Mesenchymal stem cell (in vitro differentiated cells and primary cell): Measurements from ENCODE around the gene ASB2.

Experiments
- DNase-seq: peaks from one replicate; pipeline ENCODE4 v3.0.0-alpha.2; 2013
- H2AFZ ChIP-seq: one replicate; pipeline ENCODE4 v1.6.1; 2013; ENCODE audit warnings: low read depth, mild to moderate bottlenecking, control low read depth, inconsistent platforms, low read length, moderate library complexity
- H2AK5ac ChIP-seq: 2 replicates; pipeline ENCODE4 v1.6.1; 2013; ENCODE audit warnings: low read length, moderate library complexity, mild to moderate bottlenecking, inconsistent platforms; ENCODE audit not compliant: severe bottlenecking
- H2BK120ac ChIP-seq: one replicate; pipeline ENCODE4 v1.6.1; 2013; ENCODE audit warnings: low read depth, mild to moderate bottlenecking, inconsistent platforms, low read length, moderate library complexity
- H2BK12ac ChIP-seq, 2 experiments: one replicate each; pipeline ENCODE4 v1.6.1; 2013; ENCODE audit warnings: inconsistent platforms in 2 of 2, low read length in 2 of 2, mild to moderate bottlenecking in 2 of 2, moderate library complexity in 2 of 2, control low read depth in 1 of 2
- H2BK15ac ChIP-seq: one replicate; pipeline ENCODE4 v1.6.1; 2013; ENCODE audit warnings: mild to moderate bottlenecking, low read depth, inconsistent platforms; ENCODE audit not compliant: poor library complexity, severe bottlenecking
- H2BK5ac ChIP-seq: 2 replicates; pipeline ENCODE4 v1.6.1; 2013; ENCODE audit warnings: low read depth, mild to moderate bottlenecking, low read length, control low read depth, inconsistent platforms; ENCODE audit not compliant: poor library complexity, severe bottlenecking
- H3K14ac ChIP-seq, 2 experiments: one replicate each; pipeline ENCODE4 v1.6.1; 2013; ENCODE audit warnings: inconsistent platforms in 2 of 2, low read length in 2 of 2, control low read depth in 1 of 2, mild to moderate bottlenecking in 1 of 2, moderate library complexity in 1 of 2
- H3K18ac ChIP-seq, 2 experiments: one replicate each; pipeline ENCODE4 v1.6.1; 2013; ENCODE audit warnings: inconsistent platforms in 2 of 2, low read length in 2 of 2, control low read depth in 1 of 2, low read depth in 1 of 2, mild to moderate bottlenecking in 1 of 2
- H3K23ac ChIP-seq, 2 experiments: one replicate each; pipeline ENCODE4 v1.6.1; 2013; ENCODE audit warnings: inconsistent platforms in 2 of 2, low read length in 2 of 2, mild to moderate bottlenecking in 2 of 2, moderate library complexity in 2 of 2, control low read depth in 1 of 2
- H3K27ac ChIP-seq: 2 replicates; pipeline ENCODE4 v1.5.1; 2013; ENCODE audit warnings: mild to moderate bottlenecking, moderate library complexity, low read length, control low read depth, inconsistent platforms; ENCODE audit not compliant: poor library complexity, severe bottlenecking
- H3K27me3 ChIP-seq, 2 experiments: 2 replicates each; pipeline versions ENCODE4 v1.6.1 to v1.7.0; 2013; ENCODE audit warnings: low read length in 2 of 2, mild to moderate bottlenecking in 2 of 2, moderate library complexity in 2 of 2, control low read depth in 1 of 2, inconsistent platforms in 1 of 2; ENCODE audit not compliant: control insufficient read depth in 1 of 2, insufficient read depth in 1 of 2
- H3K36me3 ChIP-seq, 2 experiments: 2 replicates each; pipeline versions ENCODE4 v1.6.1 to v1.7.0; 2013; ENCODE audit warnings: low read length in 2 of 2, control low read depth in 1 of 2, inconsistent platforms in 1 of 2, low read depth in 1 of 2, mild to moderate bottlenecking in 1 of 2; ENCODE audit not compliant: insufficient read depth in 2 of 2, control insufficient read depth in 1 of 2
- H3K4ac ChIP-seq, 2 experiments: one replicate each; pipeline ENCODE4 v1.6.1; 2013; ENCODE audit warnings: inconsistent platforms in 2 of 2, low read length in 2 of 2, mild to moderate bottlenecking in 2 of 2, moderate library complexity in 2 of 2, control low read depth in 1 of 2, low read depth in 1 of 2
- H3K4me1 ChIP-seq: 2 replicates; pipeline ENCODE4 v1.6.1; 2013; ENCODE audit warnings: low read depth, low read length, control low read depth; ENCODE audit not compliant: control insufficient read depth, insufficient read depth
- H3K4me2 ChIP-seq: 2 replicates; pipeline ENCODE4 v1.6.1; 2013; ENCODE audit warnings: low read length, mild to moderate bottlenecking, inconsistent platforms; ENCODE audit not compliant: poor library complexity, severe bottlenecking
- H3K4me3 ChIP-seq, 2 experiments: 2 replicates each; pipeline versions ENCODE4 v1.5.1 to v1.7.0; 2013; ENCODE audit warnings: low read length in 2 of 2, mild to moderate bottlenecking in 2 of 2, control low read depth in 1 of 2, low read depth in 1 of 2; ENCODE audit not compliant: insufficient read depth in 1 of 2
- H3K79me1 ChIP-seq: replicated peaks from 2 replicates; pipeline ENCODE4 v1.6.1; 2013; ENCODE audit warnings: mild to moderate bottlenecking, control low read depth, low read length, inconsistent platforms; ENCODE audit not compliant: poor library complexity, severe bottlenecking
- H3K9ac ChIP-seq: 2 replicates; pipeline ENCODE4 v1.7.0; 2013; ENCODE audit warnings: mild to moderate bottlenecking, low read length, moderate library complexity
- H3K9me3 ChIP-seq: 2 replicates; pipeline ENCODE4 v1.7.0; 2013; ENCODE audit warnings: mild to moderate bottlenecking, low read length; ENCODE audit not compliant: control insufficient read depth
- H4K8ac ChIP-seq: one replicate; pipeline ENCODE4 v1.6.1; 2013; ENCODE audit warnings: inconsistent platforms, mild to moderate bottlenecking, low read length, moderate library complexity
- H4K91ac ChIP-seq: one replicate; pipeline ENCODE4 v1.6.1; 2013; ENCODE audit warnings: mild to moderate bottlenecking, low read length, inconsistent platforms
- WGBS: methylation state at CpG from one replicate; pipeline ENCODE4 v1.1.7; 2013; ENCODE audit warnings: mixed read lengths; 5-methylcytosine and 5-hydroxymethylcytosine counted together

The ASB2 gene

DNA sequence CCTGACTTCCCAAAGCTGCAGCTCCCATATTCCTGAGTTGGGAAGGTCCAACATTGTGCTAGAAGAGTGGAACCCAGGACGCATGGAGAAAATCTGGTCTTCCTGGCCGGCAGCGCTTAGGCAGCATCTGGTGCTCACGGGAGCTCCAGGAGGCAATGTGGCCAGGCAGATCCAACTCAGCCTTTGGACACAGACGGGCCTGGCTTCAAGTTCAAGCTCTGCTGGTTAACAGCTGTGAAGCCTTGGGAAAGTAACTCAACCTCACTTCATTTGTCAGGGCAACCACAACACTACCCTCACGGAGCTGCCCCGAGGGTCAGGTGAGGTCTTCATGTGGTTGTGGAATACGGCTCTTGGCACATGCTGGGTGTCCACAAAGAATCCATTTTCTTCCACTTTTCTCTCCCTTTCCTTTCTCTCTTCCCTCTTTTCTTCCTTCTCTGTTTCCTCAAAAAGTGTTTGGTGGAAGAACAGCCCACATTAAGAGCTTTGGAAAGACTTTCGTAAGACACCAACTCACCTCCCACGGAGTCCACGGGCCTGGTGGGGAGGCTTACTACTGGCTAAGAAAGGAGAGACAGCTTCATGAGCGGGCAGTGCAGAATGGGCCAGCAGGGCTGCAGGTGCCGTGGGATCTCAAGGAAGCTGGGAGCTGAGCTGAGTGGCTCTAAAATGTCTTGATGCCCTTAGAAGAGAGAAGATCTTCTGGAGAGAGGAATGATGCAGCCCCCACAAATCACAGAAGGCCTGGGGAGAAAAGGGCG is 51.6 kb downstream of the ASB2 start:
- Histone ChIP-seq H3K79me1 (no peaks in the 10 kb centered on the region), H2AFZ (no peak overlapping the region), H3K4me1 (no peaks in the 10 kb centered on the region), H3K4me2 (no peak overlapping the region), H4K8ac (no peak overlapping the region), H3K27me3 (peaks cover 21 to 23% of the 10 kb centered on the region in 2 experiments), H2BK5ac (no peak overlapping the region), H3K27ac (no peak overlapping the region), H3K4ac (no peak overlapping the region), H3K36me3 (no peaks in the 10 kb centered on the region), H3K9me3 (peaks cover under 1% of the 10 kb centered on the region), H2BK15ac (no peak overlapping the region), H3K9ac (no peak overlapping the region), H4K91ac (no peak overlapping the region), H2AK5ac (no peak overlapping the region), H3K23ac (no peak overlapping the region), H3K14ac (no peak overlapping the region), H2BK12ac (no peak overlapping the region), H3K18ac (no peak overlapping the region), H3K4me3 (no peak overlapping the region), H2BK120ac (no peak overlapping the region)
- 85% methylated on average over 14 of the region's 14 CpGs for WGBS
- no peak for DNase-seq

DNA sequence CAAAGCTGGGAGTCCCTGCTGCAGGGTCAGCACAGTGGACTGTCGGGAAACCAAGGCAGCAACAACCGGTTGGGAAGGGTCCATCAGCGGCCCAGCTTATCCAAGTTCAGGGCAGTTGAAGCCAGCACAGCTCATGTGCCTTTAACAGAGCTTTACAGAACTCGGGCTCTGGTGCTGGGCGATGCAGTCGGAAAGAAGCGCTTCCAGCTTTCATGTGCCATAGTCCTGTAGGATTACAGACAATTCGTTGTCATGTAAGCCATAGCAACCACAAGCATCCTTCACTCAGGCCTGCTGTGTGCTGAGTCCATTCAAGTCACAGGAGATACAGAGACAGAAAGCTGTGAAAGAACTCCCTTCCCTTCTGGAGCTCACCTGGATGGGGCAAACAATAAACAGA is 52.7 kb downstream of the ASB2 start:
- Histone ChIP-seq H3K4me1 (no peaks in the 10 kb centered on the region), H2AFZ (no peak overlapping the region), H3K36me3 (no peaks in the 10 kb centered on the region), H3K4ac (no peak overlapping the region), H4K8ac (no peak overlapping the region), H3K18ac (no peak overlapping the region), H2BK15ac (no peak overlapping the region), H3K23ac (no peak overlapping the region), H2BK120ac (no peak overlapping the region), H3K4me2 (no peak overlapping the region), H3K4me3 (no peak overlapping the region), H2BK12ac (no peak overlapping the region), H3K9ac (no peak overlapping the region), H2BK5ac (no peak overlapping the region), H3K79me1 (no peaks in the 10 kb centered on the region), H4K91ac (no peak overlapping the region), H3K14ac (no peak overlapping the region), H3K9me3 (peaks cover 10% of the 10 kb centered on the region), H3K27me3 (peaks cover 19 to 21% of the 10 kb centered on the region in 2 experiments), H2AK5ac (no peak overlapping the region), H3K27ac (no peak overlapping the region)
- WGBS, result 80% methylated on average over 8 of the region's 8 CpGs
- no peak for DNase-seq

DNA sequence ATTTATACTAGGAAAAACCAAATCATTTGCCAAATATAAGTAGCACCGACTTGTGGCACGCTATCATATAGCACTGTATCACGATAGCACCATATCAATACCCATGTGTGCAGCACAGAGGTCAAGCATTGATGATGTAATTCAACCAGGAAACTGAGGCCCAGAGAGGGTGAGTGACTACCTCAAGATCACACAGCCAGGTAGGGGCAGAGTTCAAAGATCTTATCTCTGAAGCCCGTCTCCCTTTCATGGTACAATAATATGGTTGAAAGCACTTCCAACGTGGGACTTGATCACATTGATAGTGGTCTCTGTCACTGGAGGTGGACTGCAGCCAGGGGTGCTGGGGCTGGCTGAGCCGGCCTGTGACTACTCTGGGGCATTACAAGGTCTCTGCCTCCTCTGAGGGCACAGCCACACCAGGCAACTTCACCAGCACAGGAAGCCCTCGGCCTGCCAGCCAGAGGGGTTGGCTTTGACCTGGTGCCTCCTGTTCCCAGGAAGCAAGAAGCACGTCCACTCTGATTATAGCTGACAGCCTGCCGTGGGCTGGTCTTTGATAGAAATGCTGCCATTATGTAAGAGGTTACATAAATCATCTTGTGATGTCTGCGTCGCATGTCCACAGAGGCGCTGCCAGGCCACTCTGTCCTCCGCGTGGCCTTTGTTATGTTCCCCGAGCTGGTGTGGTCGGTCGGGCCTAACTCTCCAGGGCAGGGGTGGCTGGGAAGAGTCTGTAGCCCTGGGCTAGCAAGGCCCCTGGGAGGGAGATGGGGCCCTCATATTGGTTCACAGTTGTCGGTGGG is 55.2 kb downstream of the ASB2 start:
- peaks cover 16 to 18% of the 10 kb centered on the region in 2 experiments for H3K27me3 ChIP-seq
- WGBS, result 86% methylated on average over 18 of the region's 18 CpGs
- H3K4me3 ChIP-seq, result no peak overlapping the region
- H2AFZ ChIP-seq, result no peak overlapping the region
- no peaks in the 10 kb centered on the region for H3K36me3 ChIP-seq
- no peak overlapping the region for H2BK120ac ChIP-seq
- H3K4me1 ChIP-seq, result no peaks in the 10 kb centered on the region
- H2BK12ac ChIP-seq, result no peak overlapping the region
- H3K79me1 ChIP-seq, result no peaks in the 10 kb centered on the region
- no peak overlapping the region for H2BK15ac ChIP-seq
- H3K14ac ChIP-seq, result no peak overlapping the region
- DNase-seq, result no peak
- H4K8ac ChIP-seq, result no peak overlapping the region
- no peak overlapping the region for H2AK5ac ChIP-seq
- peaks cover 18% of the 10 kb centered on the region for H3K9me3 ChIP-seq
- H4K91ac ChIP-seq, result no peak overlapping the region
- H2BK5ac ChIP-seq, result no peak overlapping the region
- no peak overlapping the region for H3K4ac ChIP-seq
- no peak overlapping the region for H3K27ac ChIP-seq
- H3K9ac ChIP-seq, result no peak overlapping the region
- no peak overlapping the region for H3K4me2 ChIP-seq
- H3K23ac ChIP-seq, result no peak overlapping the region
- no peak overlapping the region for H3K18ac ChIP-seq

DNA sequence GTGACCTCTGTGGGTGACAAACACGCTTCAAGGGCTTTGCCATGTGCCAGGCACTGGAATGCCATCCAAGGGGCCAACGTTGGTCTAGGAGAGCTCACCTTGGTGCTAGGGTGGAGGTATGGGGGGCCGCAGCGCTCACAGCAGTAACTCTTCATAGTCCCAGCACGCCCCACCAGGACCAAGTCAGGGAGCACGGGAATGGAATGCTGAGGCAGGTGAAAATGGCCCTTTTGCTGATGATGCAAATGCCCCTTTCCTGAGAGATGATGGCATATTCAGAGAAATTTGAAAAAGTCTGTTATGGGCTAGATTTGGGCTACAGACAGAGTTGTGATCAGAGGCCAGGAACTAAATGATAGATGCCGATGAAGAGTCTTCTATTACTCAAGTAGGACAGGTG is 59.2 kb downstream of the ASB2 start:
- H3K27ac ChIP-seq, result no peak overlapping the region
- H3K23ac ChIP-seq, result no peak overlapping the region

More for the DNA sequence above, 59.2 kb downstream of the ASB2 start:
- no peak overlapping the region for H4K91ac ChIP-seq
- no peak overlapping the region for H3K9ac ChIP-seq
- no peaks in the 10 kb centered on the region for H3K79me1 ChIP-seq
- peaks cover 6 to 14% of the 10 kb centered on the region in 2 experiments for H3K27me3 ChIP-seq
- WGBS, result 70% methylated on average over 7 of the region's 7 CpGs
- no peak overlapping the region for H2BK15ac ChIP-seq
- no peak overlapping the region for H2BK5ac ChIP-seq
- no peaks in the 10 kb centered on the region for H3K36me3 ChIP-seq
- no peaks in the 10 kb centered on the region for H3K4me1 ChIP-seq
- no peak overlapping the region for H2AK5ac ChIP-seq
- H3K4me3 ChIP-seq, result no peak overlapping the region
- H3K14ac ChIP-seq, result no peak overlapping the region
- H3K18ac ChIP-seq, result no peak overlapping the region
- H2BK12ac ChIP-seq, result no peak overlapping the region
- no peak for DNase-seq
- no peak overlapping the region for H2BK120ac ChIP-seq
- no peak overlapping the region for H4K8ac ChIP-seq
- H3K4ac ChIP-seq, result no peak overlapping the region
- peaks cover 18% of the 10 kb centered on the region for H3K9me3 ChIP-seq
- no peak overlapping the region for H2AFZ ChIP-seq
- no peak overlapping the region for H3K4me2 ChIP-seq
